ENCODE measurements around the gene NR1H4. TPM values are rescaled to one million over a fixed set of nuclear protein-coding genes. Genes with fewer than 3 reads are reported as not detected.
"Not testable (repeated sequence)": the region's sequence is repeated elsewhere in the genome, so short reads cannot be mapped to it uniquely, and the experiment has no call there.

Gene NR1H4
- total RNA-seq (2014; rRNA removed; shearing (Covaris generic)), result not detected in 2 replicates

GRCh38 chr12:100473716-100474150 is at the start of gene NR1H4:
Gene NR1H4 (plus strand): TSS chr12:100473866. CDS start chr12:100493324, 19,458 bp downstream.
- peak; percentile 82 for DNase-seq (ENCODE audit: low read depth)

GRCh38 chr12:100426145-100426544 is 47.5 kb upstream of the NR1H4 start:
- no peak for DNase-seq (ENCODE audit: low read depth)

DNA sequence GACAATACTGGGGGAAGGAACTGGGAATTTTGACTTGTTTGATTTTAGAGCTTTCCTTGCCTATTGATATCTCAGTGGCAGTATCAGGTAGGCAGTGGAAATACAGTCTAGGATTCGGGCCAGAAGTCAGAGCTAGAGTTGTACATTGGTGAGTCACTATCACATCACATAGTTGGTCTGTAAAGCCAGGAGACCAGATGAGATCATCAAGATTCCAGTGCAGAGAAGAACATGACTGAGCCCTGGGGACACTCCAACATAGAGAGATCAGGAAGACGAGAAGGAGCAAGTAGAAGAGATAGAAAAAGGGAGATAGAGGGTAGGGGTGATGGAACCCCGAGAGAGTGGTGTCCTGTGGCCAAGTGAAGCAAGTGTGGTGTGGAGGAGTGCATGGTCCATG is 46.6 kb upstream of the NR1H4 start:
- peak; percentile 78 for DNase-seq (ENCODE audit: low read depth)

- DNase-seq (ENCODE audit: low read depth), result not testable (repeated sequence)
Observed at GRCh38 chr12:100430251-100430650, 43.4 kb upstream of the NR1H4 start.

GRCh38 chr12:100433701-100434100 is 40.0 kb upstream of the NR1H4 start:
- no peak for DNase-seq (ENCODE audit: low read depth)

DNA sequence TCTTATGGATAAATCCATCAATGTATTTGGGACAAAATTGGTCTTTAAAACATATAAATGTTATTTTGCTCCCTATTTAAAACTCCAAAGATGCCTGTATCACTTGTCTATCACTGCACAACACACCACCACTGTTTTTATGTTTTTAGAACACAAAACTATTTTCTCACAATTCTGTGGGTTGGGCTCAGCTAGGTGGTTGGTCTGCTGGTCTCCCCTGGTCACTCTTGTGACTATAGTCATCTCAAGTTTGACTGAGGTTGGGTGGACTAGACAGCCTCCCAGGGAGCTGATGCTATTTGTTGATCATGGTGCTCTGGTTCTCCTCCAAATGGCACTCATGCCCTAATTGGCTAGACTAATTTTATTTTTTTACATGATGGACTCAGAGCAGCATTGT is 39.5 kb upstream of the NR1H4 start:
- no peak for DNase-seq (ENCODE audit: low read depth)

- no peak for DNase-seq (ENCODE audit: low read depth)
Observed at GRCh38 chr12:100435957-100436356, 37.7 kb upstream of the NR1H4 start.

- DNase-seq (ENCODE audit: low read depth), result no peak
Observed at GRCh38 chr12:100437038-100437841, 36.4 kb upstream of the NR1H4 start.

DNA sequence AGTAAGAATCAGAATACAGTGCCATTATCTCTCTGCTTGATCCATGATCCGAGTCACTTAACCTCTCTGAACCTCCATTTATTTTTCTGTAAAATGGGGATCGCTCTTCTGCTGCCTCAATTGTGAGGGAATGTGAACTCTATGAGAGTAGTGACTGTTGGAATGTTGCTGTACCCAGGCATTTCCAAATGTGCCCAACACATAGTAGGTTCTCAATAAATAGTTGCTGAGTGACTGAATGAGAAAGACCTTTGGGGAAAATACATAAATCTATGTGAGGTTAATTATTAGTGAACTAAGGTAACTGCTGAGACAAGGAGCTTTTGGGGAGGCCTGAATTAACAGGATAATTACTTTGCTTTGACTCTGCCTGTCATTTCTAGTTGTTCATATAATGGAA is 33.9 kb upstream of the NR1H4 start:
- no peak for DNase-seq (ENCODE audit: low read depth)

GRCh38 chr12:100442403-100442802 is 31.3 kb upstream of the NR1H4 start:
- no peak for DNase-seq (ENCODE audit: low read depth)

DNA sequence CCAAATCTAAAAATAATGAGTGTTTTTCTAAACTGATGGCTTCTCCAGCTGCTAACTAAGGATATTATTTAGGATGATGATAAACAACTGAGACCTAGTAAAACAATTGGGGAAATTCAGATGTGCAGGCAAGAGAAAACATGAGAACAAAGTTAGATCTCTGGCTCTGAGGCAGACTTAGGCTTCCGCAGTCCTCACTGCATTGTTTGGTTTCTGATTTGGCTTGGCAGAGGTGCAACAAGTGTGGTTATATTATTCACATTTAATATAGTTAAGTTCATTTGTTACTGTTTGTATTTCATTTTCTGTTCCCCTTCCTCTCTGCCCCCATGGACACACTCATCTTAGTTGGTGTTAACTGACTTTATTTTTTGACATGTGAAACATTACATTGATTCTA is 30.2 kb upstream of the NR1H4 start:
- no peak for DNase-seq (ENCODE audit: low read depth)

DNA sequence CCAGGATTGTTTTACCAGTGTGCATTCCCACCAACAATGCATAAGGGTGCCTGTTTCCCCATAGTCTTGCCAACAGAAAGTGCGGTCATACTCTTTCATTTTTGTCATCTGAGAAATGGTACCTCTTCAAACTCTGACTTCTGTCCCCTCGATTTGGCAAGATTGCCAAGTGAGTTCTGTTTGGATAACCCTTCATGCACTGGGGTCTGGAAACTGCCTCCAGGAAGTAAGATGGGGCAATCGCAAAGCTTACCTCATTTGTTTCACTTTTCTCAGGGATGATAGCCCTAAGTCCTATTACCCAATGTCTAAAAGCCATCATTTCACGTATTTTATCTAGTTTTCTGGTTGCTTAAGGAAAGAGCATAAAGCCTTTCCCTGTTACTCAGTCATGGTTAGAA is 28.6 kb upstream of the NR1H4 start:
- DNase-seq (ENCODE audit: low read depth), result no peak

DNA sequence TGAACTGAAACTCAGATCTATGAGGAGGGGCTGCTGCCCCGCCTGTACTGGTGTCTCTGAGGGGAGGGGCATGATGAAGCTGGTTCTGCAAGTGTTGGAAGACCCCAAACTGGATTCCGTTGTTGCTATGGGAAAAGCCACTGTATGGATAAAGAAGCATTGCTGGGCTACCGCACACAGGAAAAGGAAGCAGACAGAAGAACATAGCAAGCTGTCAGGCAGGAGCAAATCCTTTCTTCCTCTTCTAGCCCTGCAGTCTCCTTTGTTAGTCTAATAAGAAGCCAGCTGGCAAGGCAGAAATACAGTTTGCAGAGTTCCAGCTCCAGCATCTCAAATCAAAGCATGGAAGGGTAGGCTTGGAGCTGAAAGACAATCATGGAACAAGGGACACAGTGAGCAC is 26.3 kb upstream of the NR1H4 start:
- no peak for DNase-seq (ENCODE audit: low read depth)

- DNase-seq (ENCODE audit: low read depth), result no peak
Observed at GRCh38 chr12:100448656-100449055, 25.0 kb upstream of the NR1H4 start.

- peak; percentile 43 for DNase-seq (ENCODE audit: low read depth)
Observed at GRCh38 chr12:100450735-100451134, 22.9 kb upstream of the NR1H4 start.

- no peak for DNase-seq (ENCODE audit: low read depth)
Observed at GRCh38 chr12:100453951-100454350, 19.7 kb upstream of the NR1H4 start.

- DNase-seq (ENCODE audit: low read depth), result no peak
Observed at GRCh38 chr12:100455896-100456295, 17.8 kb upstream of the NR1H4 start.

DNA sequence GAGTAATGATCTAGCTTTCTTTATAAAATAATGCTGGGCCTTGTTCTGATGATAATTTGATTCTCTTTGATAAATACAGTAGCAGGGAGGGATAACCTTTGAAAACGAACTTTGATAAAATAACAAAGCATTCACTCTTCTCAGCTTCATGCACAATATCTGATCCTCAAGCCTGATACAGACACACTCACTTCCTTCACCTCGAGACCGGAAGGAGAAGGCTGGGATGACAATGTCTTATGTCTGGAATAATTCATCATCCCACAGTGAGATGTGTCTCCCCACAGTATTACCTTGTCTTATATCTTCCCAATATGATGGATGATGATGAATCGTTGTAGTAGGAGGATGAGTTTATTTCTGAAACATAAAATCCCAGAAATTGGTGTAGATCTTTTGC is 15.5 kb upstream of the NR1H4 start:
- no peak for DNase-seq (ENCODE audit: low read depth)

- no peak for DNase-seq (ENCODE audit: low read depth)
Observed at GRCh38 chr12:100460702-100461101, 13.0 kb upstream of the NR1H4 start.

- no peak for DNase-seq (ENCODE audit: low read depth)
Observed at GRCh38 chr12:100461330-100461973, 12.2 kb upstream of the NR1H4 start.

- no peak for DNase-seq (ENCODE audit: low read depth)
Observed at GRCh38 chr12:100463661-100464060, 10.0 kb upstream of the NR1H4 start.

GRCh38 chr12:100464529-100464928 is 9.1 kb upstream of the NR1H4 start:
- DNase-seq (ENCODE audit: low read depth), result no peak

- DNase-seq (ENCODE audit: low read depth), result no peak
Observed at GRCh38 chr12:100468126-100468525, 5.5 kb upstream of the NR1H4 start.
